Stimulated activated CD8-positive, alpha-beta memory T cell treated with anti-CD3 and anti-CD28 coated beads, Interleukin-12 subunit alpha, Interleukin-12 subunit beta, amount 100 ng/mL, for 24 hours (primary cell): ENCODE results near the gene FREY1.
A peak's percentile ranks its signal among the peaks of the same experiment; 100 is the strongest.

Experiments
- DNase-seq: peaks from one replicate; pipeline ENCODE4 v3.0.0-alpha.2; 2020; ENCODE audit errors: extremely low read depth

FREY1 gene

GRCh38 chr11:45928535-45929215, 21.6 kb upstream of the FREY1 start:
- DNase-seq, result no peak

GRCh38 chr11:45927684-45928413, 20.8 kb upstream of the FREY1 start:
- DNase-seq, result no peak

- DNase-seq, result no peak
Measured at GRCh38 chr11:45927332-45927683, 20.2 kb upstream of the FREY1 start.

- no peak for DNase-seq
Measured at GRCh38 chr11:45926536-45927331, 19.7 kb upstream of the FREY1 start.

- DNase-seq, result no peak
Measured at GRCh38 chr11:45926001-45926401, 18.9 kb upstream of the FREY1 start.

- no peak for DNase-seq
Measured at GRCh38 chr11:45925550-45925949, 18.5 kb upstream of the FREY1 start.

GRCh38 chr11:45924927-45925326, 17.9 kb upstream of the FREY1 start:
- DNase-seq, result no peak

- no peak for DNase-seq
Measured at GRCh38 chr11:45924036-45924915, 17.2 kb upstream of the FREY1 start.

- DNase-seq, result no peak
Measured at GRCh38 chr11:45922425-45923082, 15.5 kb upstream of the FREY1 start, which contains the start of gene LARGE2. Gene LARGE2, plus strand, starts transcription at chr11:45922656. Its CDS starts 227 bp downstream, at chr11:45922883.

GRCh38 chr11:45921561-45922424, 14.7 kb upstream of the FREY1 start:
- DNase-seq, result no peak

- no peak for DNase-seq
Measured at GRCh38 chr11:45920531-45921477, 13.7 kb upstream of the FREY1 start.

- no peak for DNase-seq
Measured at GRCh38 chr11:45919806-45920530, 12.9 kb upstream of the FREY1 start.

GRCh38 chr11:45918962-45919675, 12.0 kb upstream of the FREY1 start:
- DNase-seq, result no peak

- peak; percentile 38 for DNase-seq
Measured at GRCh38 chr11:45918331-45918941, 11.4 kb upstream of the FREY1 start.

- peak; percentile 89 for DNase-seq
Measured at GRCh38 chr11:45917623-45918330, 10.7 kb upstream of the FREY1 start, which contains the start of gene PEX16. Gene PEX16, minus strand, starts transcription at chr11:45917877. Its CDS starts 66 bp downstream, at chr11:45917811.

- DNase-seq, result no peak
Measured at GRCh38 chr11:45917286-45917622, 10.2 kb upstream of the FREY1 start.
